Measurements from ENCODE around the gene TEX14. TPM values are rescaled to one million over a fixed set of nuclear protein-coding genes. Genes with fewer than 3 reads are reported as not detected.

The TEX14 gene
- total RNA-seq, 1 experiment from 2014 or later = 0.31 TPM

GRCh38 chr17:58531661-58532554, 159.9 kb downstream of the TEX14 start:
- H3K27me3 Mint-ChIP-seq (ENCODE audit: low read depth) = peaks cover 58% of the 10 kb centered on the region
- no peak overlapping the region for H3K56ac ChIP-seq (ENCODE audit: insufficient read length, low read depth, low read length)
- no peak overlapping the region for H2AK5ac ChIP-seq (ENCODE audit: insufficient read length, low read length)
- H3K27me3 ChIP-seq (ENCODE audit: insufficient read depth, low read length) = no peaks in the 10 kb centered on the region
- H2BK12ac ChIP-seq (ENCODE audit: insufficient read length, low read depth, low read length) = no peak overlapping the region
- no peak overlapping the region for H3K23ac ChIP-seq (ENCODE audit: insufficient read length, low read depth, low read length)
- no peak overlapping the region for H2BK5ac ChIP-seq (ENCODE audit: insufficient read length, low read length)
- H4K5ac ChIP-seq (ENCODE audit: insufficient read length, low read depth, low read length) = no peak overlapping the region
- H3K36me3 Mint-ChIP-seq (ENCODE audit: insufficient read depth in 1 of 3, low read depth in 3 of 3) = no peaks in the 10 kb centered on the region
- peaks cover 29 to 50% of the 10 kb centered on the region in 2 experiments for H3K4me1 Mint-ChIP-seq
- DNase-seq = peak; percentile 85
- peaks cover 5% of the 10 kb centered on the region for H3K23me2 ChIP-seq (ENCODE audit: insufficient read length, low read depth, low read length, poor library complexity, severe bottlenecking)
- no peaks in the 10 kb centered on the region for H3K9me3 Mint-ChIP-seq
- H2BK20ac ChIP-seq (ENCODE audit: low read depth, low read length, poor library complexity, severe bottlenecking) = no peak overlapping the region
- H3T11ph ChIP-seq (ENCODE audit: low read length) = no peak overlapping the region
- H2BK15ac ChIP-seq (ENCODE audit: low read depth, low read length) = no peak overlapping the region
- peak overlapping the region; percentile 67 to 83 for H3K4me3 Mint-ChIP-seq
- H4K8ac ChIP-seq (replicated peaks; ENCODE audit: insufficient read length, low read depth, low read length) = no peak overlapping the region
- peak overlapping the region; percentile 88 for H3K4me2 ChIP-seq (ENCODE audit: insufficient read depth, insufficient read length, low read length)
- no peaks in the 10 kb centered on the region for H3K79me2 ChIP-seq (ENCODE audit: insufficient read depth, low read length)
- peak overlapping the region; percentile 28 for H3K9ac ChIP-seq (ENCODE audit: extremely low read depth, insufficient read length, low read length)
- no CpG with 5 or more reads among the region's 82 CpGs for WGBS (ENCODE audit: extremely low coverage, insufficient read length, low lambda C conversion rate)
- H3K14ac ChIP-seq (ENCODE audit: insufficient read depth, low read length) = no peak overlapping the region
- 0 out of 2 replicates have a peak, but pooled peaks cover 2% of the 10 kb centered on the region for H3K4me1 ChIP-seq (ENCODE audit: insufficient read depth, low read length)
- no peak overlapping the region for H3K27ac ChIP-seq (ENCODE audit: insufficient read length, low read depth, low read length)
- no peaks in the 10 kb centered on the region for H3K9me3 ChIP-seq (ENCODE audit: control insufficient read depth, low read depth, low read length)
- H3K27ac Mint-ChIP-seq = peak overlapping the region in 1 of 3 experiments; percentile 10; a peak in 1 of 7 replicates
- H4K20me1 ChIP-seq (ENCODE audit: control insufficient read depth, insufficient read depth, insufficient read length) = no peaks in the 10 kb centered on the region
- H4K91ac ChIP-seq (ENCODE audit: insufficient read length, low read depth, low read length) = no peak overlapping the region
- no peak for TF ChIP-seq CTCF (conservative IDR thresholded peaks at IDR 0.05)
- H2BK120ac ChIP-seq (ENCODE audit: low read depth, low read length, poor library complexity, severe bottlenecking) = no peak overlapping the region
- H3K18ac ChIP-seq (ENCODE audit: insufficient read length, low read depth, low read length) = no peak overlapping the region
- H3K79me1 ChIP-seq (ENCODE audit: insufficient read depth, low read depth, low read length, poor library complexity, severe bottlenecking) = no peaks in the 10 kb centered on the region
- H3K4ac ChIP-seq (ENCODE audit: low read depth, low read length) = no peak overlapping the region
- H2AFZ ChIP-seq (ENCODE audit: low read length) = no peak overlapping the region
